Hepatocyte (in vitro differentiated cells): ENCODE measurements around the gene EXOC2.

Experiments used
- CTCF ChIP-seq: fragments of 200-600 bp; sonication (generic); IDR thresholded peaks from 2 replicates; pipeline ENCODE4 v1.5.1; 2016; ENCODE audit warnings: antibody characterized with exemption, mild to moderate bottlenecking; ENCODE audit not compliant: poor library complexity
- EZH2phosphoT487 ChIP-seq: fragments of 200-600 bp; sonication (generic); IDR thresholded peaks from one replicate; pipeline ENCODE4 v1.6.1; 2018; ENCODE audit warnings: antibody characterized with exemption, mild to moderate bottlenecking, low read depth, moderate library complexity; ENCODE audit not compliant: unreplicated experiment, severe bottlenecking

GRCh38 chr6:686497-686896 is 6.4 kb downstream of the EXOC2 start:
- TF ChIP-seq EZH2phosphoT487, result no peak
- peak; percentile 39 for TF ChIP-seq CTCF
